ENCODE measurements around the gene GREM1.

GRCh38 chr15:32705446-32705845, 12.4 kb upstream of the GREM1 start:
- TF ChIP-seq POLR2A (IDR thresholded peaks at IDR 0.05) (no peak), CTCF (IDR thresholded peaks at IDR 0.05) (no peak), POLR2AphosphoS5 (IDR thresholded peaks at IDR 0.05) (no peak)
